ENCODE results near the gene MMP24. TPM values are rescaled to one million over a fixed set of nuclear protein-coding genes. Genes with fewer than 3 reads are reported as not detected.
"Not testable (repeated sequence)": the region's sequence is repeated elsewhere in the genome, so short reads cannot be mapped to it uniquely, and the experiment has no call there.

The MMP24 gene
- total RNA-seq, 1 donor from 2014 or later: 0.35 TPM

- no peak for DNase-seq (ENCODE audit: low spot score)
Observed at GRCh38 chr20:35305682-35306556, 79.4 kb downstream of the MMP24 start.

GRCh38 chr20:35306931-35307517 lies 80.5 kb downstream of the MMP24 start:
- DNase-seq (ENCODE audit: low spot score): no peak

GRCh38 chr20:35307666-35308653 lies 81.5 kb downstream of the MMP24 start:
- DNase-seq (ENCODE audit: low spot score): no peak

- no peak for DNase-seq (ENCODE audit: low spot score)
Observed at GRCh38 chr20:35311409-35311808, 84.9 kb downstream of the MMP24 start.

- DNase-seq (ENCODE audit: low spot score): no peak
Observed at GRCh38 chr20:35311822-35312221, 85.3 kb downstream of the MMP24 start.

- DNase-seq (ENCODE audit: low spot score): no peak
Observed at GRCh38 chr20:35312318-35312717, 85.8 kb downstream of the MMP24 start.

GRCh38 chr20:35314816-35315631 lies 88.5 kb downstream of the MMP24 start:
- no peak for DNase-seq (ENCODE audit: low spot score)

GRCh38 chr20:35315632-35316020 lies 89.1 kb downstream of the MMP24 start:
- not testable (repeated sequence) for DNase-seq (ENCODE audit: low spot score)

GRCh38 chr20:35316086-35316485 lies 89.6 kb downstream of the MMP24 start:
- DNase-seq (ENCODE audit: low spot score): no peak

- no peak for DNase-seq (ENCODE audit: low spot score)
Observed at GRCh38 chr20:35317416-35318210, 91.1 kb downstream of the MMP24 start.

- no peak for DNase-seq (ENCODE audit: low spot score)
Observed at GRCh38 chr20:35318502-35319157, 92.1 kb downstream of the MMP24 start.

- DNase-seq (ENCODE audit: low spot score): no peak
Observed at GRCh38 chr20:35319192-35319870, 92.8 kb downstream of the MMP24 start.

- DNase-seq (ENCODE audit: low spot score): no peak
Observed at GRCh38 chr20:35319871-35320197, 93.3 kb downstream of the MMP24 start.

- no peak for DNase-seq (ENCODE audit: low spot score)
Observed at GRCh38 chr20:35320396-35321126, 94.1 kb downstream of the MMP24 start.

GRCh38 chr20:35325401-35325800 lies 98.9 kb downstream of the MMP24 start:
- no peak for DNase-seq (ENCODE audit: low spot score)

- DNase-seq (ENCODE audit: low spot score): no peak
Observed at GRCh38 chr20:35326021-35326739, 99.7 kb downstream of the MMP24 start.
